Mucosa of rectum (tissue), 2 donors: ENCODE data around the gene PPM1E.

Experiments
- H3K27ac ChIP-seq, 2 donors: one replicate each; pipeline ENCODE4 v1.7.0; 2013; ENCODE audit warnings: inconsistent platforms in 2 of 2, low read depth in 2 of 2, low read length in 2 of 2
- H3K27me3 ChIP-seq, 2 donors: one replicate each; pipeline ENCODE4 v1.7.0; 2013; ENCODE audit warnings: low read length in 2 of 2; ENCODE audit not compliant: control insufficient read depth in 2 of 2, insufficient read depth in 2 of 2
- H3K36me3 ChIP-seq, 2 donors: one replicate each; pipeline ENCODE4 v1.7.0; 2013; ENCODE audit warnings: low read length in 2 of 2; ENCODE audit not compliant: control insufficient read depth in 2 of 2, insufficient read depth in 2 of 2
- H3K4me1 ChIP-seq, 2 donors: one replicate each; pipeline ENCODE4 v1.7.0; 2013; ENCODE audit warnings: low read length in 2 of 2, mild to moderate bottlenecking in 1 of 2; ENCODE audit not compliant: control insufficient read depth in 2 of 2, insufficient read depth in 2 of 2
- H3K4me3 ChIP-seq, 2 donors: one replicate each; pipeline ENCODE4 v1.7.0; 2013; ENCODE audit warnings: low read length in 2 of 2
- H3K9ac ChIP-seq, 2 donors: one replicate each; pipeline ENCODE4 v1.7.0; 2013; ENCODE audit warnings: low read length in 2 of 2, low read depth in 1 of 2, mild to moderate bottlenecking in 1 of 2
- H3K9me3 ChIP-seq, 2 donors: one replicate each; pipeline ENCODE4 v1.7.0; 2013; ENCODE audit warnings: low read length in 2 of 2; ENCODE audit not compliant: control insufficient read depth in 2 of 2
- donor health status: healthy.
- donor health status: Normal muscosa, but diverticular disease.

Gene PPM1E

GRCh38 chr17:58965221-58965620 lies 209.6 kb downstream of the PPM1E start:
- Histone ChIP-seq H3K27me3 (no peaks in the 10 kb centered on the region), H3K4me3 (no peak overlapping the region), H3K36me3 (no peaks in the 10 kb centered on the region), H3K27ac (no peak overlapping the region), H3K9me3 (no peaks in the 10 kb centered on the region), H3K4me1 (no peaks in the 10 kb centered on the region), H3K9ac (no peak overlapping the region)

GRCh38 chr17:58966208-58966607 lies 210.6 kb downstream of the PPM1E start:
- Histone ChIP-seq H3K27ac (no peak overlapping the region), H3K36me3 (no peaks in the 10 kb centered on the region), H3K4me1 (no peaks in the 10 kb centered on the region), H3K9me3 (no peaks in the 10 kb centered on the region), H3K9ac (no peak overlapping the region), H3K27me3 (no peaks in the 10 kb centered on the region), H3K4me3 (no peak overlapping the region)

GRCh38 chr17:58968426-58969061 lies 212.9 kb downstream of the PPM1E start:
- H3K36me3 ChIP-seq: no peaks in the 10 kb centered on the region
- no peak overlapping the region for H3K27ac ChIP-seq
- no peak overlapping the region for H3K9ac ChIP-seq
- no peak overlapping the region for H3K4me3 ChIP-seq
- no peaks in the 10 kb centered on the region for H3K4me1 ChIP-seq
- H3K9me3 ChIP-seq: no peaks in the 10 kb centered on the region
- no peaks in the 10 kb centered on the region for H3K27me3 ChIP-seq

GRCh38 chr17:58969156-58969555 lies 213.5 kb downstream of the PPM1E start:
- no peaks in the 10 kb centered on the region for H3K9me3 ChIP-seq
- H3K36me3 ChIP-seq: no peaks in the 10 kb centered on the region
- H3K4me3 ChIP-seq: no peak overlapping the region
- no peaks in the 10 kb centered on the region for H3K27me3 ChIP-seq
- no peak overlapping the region for H3K27ac ChIP-seq
- H3K9ac ChIP-seq: no peak overlapping the region
- H3K4me1 ChIP-seq: no peaks in the 10 kb centered on the region

GRCh38 chr17:58969612-58970011 lies 214.0 kb downstream of the PPM1E start:
- no peak overlapping the region for H3K9ac ChIP-seq
- H3K4me3 ChIP-seq: no peak overlapping the region
- H3K36me3 ChIP-seq: no peaks in the 10 kb centered on the region
- H3K27ac ChIP-seq: no peak overlapping the region
- no peaks in the 10 kb centered on the region for H3K4me1 ChIP-seq
- H3K9me3 ChIP-seq: no peaks in the 10 kb centered on the region
- H3K27me3 ChIP-seq: no peaks in the 10 kb centered on the region

- no peak overlapping the region for H3K4me3 ChIP-seq
- no peak overlapping the region for H3K27ac ChIP-seq
- no peaks in the 10 kb centered on the region for H3K36me3 ChIP-seq
- no peaks in the 10 kb centered on the region for H3K9me3 ChIP-seq
- H3K4me1 ChIP-seq: no peaks in the 10 kb centered on the region
- no peaks in the 10 kb centered on the region for H3K27me3 ChIP-seq
- H3K9ac ChIP-seq: no peak overlapping the region
Observed at GRCh38 chr17:58970609-58971450, 215.2 kb downstream of the PPM1E start.

GRCh38 chr17:58974354-58974753 lies 218.7 kb downstream of the PPM1E start:
- H3K27me3 ChIP-seq: no peaks in the 10 kb centered on the region
- no peak overlapping the region for H3K27ac ChIP-seq
- H3K4me3 ChIP-seq: no peak overlapping the region
- no peak overlapping the region for H3K9ac ChIP-seq
- no peaks in the 10 kb centered on the region for H3K36me3 ChIP-seq
- H3K9me3 ChIP-seq: no peaks in the 10 kb centered on the region
- H3K4me1 ChIP-seq: no peaks in the 10 kb centered on the region

GRCh38 chr17:58976541-58976940 lies 220.9 kb downstream of the PPM1E start:
- no peaks in the 10 kb centered on the region for H3K9me3 ChIP-seq

GRCh38 chr17:58980706-58981481 lies 225.2 kb downstream of the PPM1E start:
- H3K9ac ChIP-seq: no peak overlapping the region
- no peaks in the 10 kb centered on the region for H3K27me3 ChIP-seq
- H3K9me3 ChIP-seq: no peaks in the 10 kb centered on the region
- no peak overlapping the region for H3K27ac ChIP-seq
- H3K4me1 ChIP-seq: no peaks in the 10 kb centered on the region
- H3K4me3 ChIP-seq: no peak overlapping the region
- no peaks in the 10 kb centered on the region for H3K36me3 ChIP-seq

More at GRCh38 chr17:58976541-58976940, 220.9 kb downstream of the PPM1E start:
- Histone ChIP-seq H3K27me3 (no peaks in the 10 kb centered on the region), H3K27ac (no peak overlapping the region), H3K9ac (no peak overlapping the region), H3K36me3 (no peaks in the 10 kb centered on the region), H3K4me1 (no peaks in the 10 kb centered on the region), H3K4me3 (no peak overlapping the region)

GRCh38 chr17:58982626-58983025 lies 227.0 kb downstream of the PPM1E start:
- H3K27me3 ChIP-seq: no peaks in the 10 kb centered on the region
- H3K4me3 ChIP-seq: no peak overlapping the region
- no peaks in the 10 kb centered on the region for H3K9me3 ChIP-seq
- H3K36me3 ChIP-seq: no peaks in the 10 kb centered on the region
- no peak overlapping the region for H3K9ac ChIP-seq
- no peaks in the 10 kb centered on the region for H3K4me1 ChIP-seq
- no peak overlapping the region for H3K27ac ChIP-seq
